GM12875 (cell line): ENCODE data around the gene IQCB1.

Source experiments
- H3K4me3 ChIP-seq: one replicate; pipeline ENCODE4 v1.5.1; 2011; ENCODE audit warnings: low read depth, low read length, control low read depth
- TF ChIP-seq, protein P1 (sequence below): IDR thresholded peaks from 2 replicates; pipeline ENCODE4 v1.5.1; 2011; ENCODE audit warnings: low read depth, mild to moderate bottlenecking, control low read depth, inconsistent platforms, low read length, moderate library complexity, borderline replicate concordance; ENCODE audit not compliant: insufficient read depth

The IQCB1 gene, protein sequence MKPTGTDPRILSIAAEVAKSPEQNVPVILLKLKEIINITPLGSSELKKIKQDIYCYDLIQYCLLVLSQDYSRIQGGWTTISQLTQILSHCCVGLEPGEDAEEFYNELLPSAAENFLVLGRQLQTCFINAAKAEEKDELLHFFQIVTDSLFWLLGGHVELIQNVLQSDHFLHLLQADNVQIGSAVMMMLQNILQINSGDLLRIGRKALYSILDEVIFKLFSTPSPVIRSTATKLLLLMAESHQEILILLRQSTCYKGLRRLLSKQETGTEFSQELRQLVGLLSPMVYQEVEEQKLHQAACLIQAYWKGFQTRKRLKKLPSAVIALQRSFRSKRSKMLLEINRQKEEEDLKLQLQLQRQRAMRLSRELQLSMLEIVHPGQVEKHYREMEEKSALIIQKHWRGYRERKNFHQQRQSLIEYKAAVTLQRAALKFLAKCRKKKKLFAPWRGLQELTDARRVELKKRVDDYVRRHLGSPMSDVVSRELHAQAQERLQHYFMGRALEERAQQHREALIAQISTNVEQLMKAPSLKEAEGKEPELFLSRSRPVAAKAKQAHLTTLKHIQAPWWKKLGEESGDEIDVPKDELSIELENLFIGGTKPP

DNA sequence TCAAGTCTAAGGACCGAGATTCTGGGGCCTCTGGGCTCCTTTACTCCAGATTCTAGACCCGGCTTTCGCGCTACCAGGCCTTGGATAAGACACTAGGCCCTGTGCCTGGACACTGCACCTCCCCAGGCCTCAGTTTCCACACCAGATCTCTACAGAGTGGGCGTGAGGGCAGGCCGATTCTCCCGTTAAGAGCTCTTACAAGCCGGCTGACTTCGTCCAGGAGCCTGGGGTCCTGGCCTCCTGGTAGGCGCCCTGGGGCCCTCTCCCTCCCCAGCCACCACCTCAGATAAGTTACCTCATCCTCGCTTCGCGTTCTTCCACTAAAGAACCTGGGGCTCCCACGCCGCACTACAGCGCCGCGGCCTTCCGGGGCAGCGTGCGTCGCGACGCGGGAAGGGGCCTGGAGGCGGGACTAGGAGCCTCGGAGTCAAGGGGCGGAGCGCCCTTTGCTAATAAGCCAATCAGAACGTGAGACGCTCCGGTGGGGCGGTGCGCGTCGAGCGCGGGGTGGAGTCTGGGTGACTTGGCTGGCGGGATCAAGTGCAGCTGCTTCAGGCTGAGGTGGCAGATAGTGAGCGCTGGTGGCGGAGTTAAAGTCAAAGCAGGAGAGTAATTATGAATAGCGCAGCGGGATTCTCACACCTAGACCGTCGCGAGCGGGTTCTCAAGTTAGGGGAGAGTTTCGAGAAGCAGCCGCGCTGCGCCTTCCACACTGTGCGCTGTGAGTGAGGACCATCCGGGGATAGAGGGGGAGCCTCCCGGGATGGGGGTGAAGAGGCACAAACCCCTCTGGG, at the start of gene IQCB1, which contains the start of gene EAF2:
Gene IQCB1 (minus strand): TSS at position 390 of the 794 bp plus-strand sequence. CDS start 6,100 bp downstream, outside the sequence.
Gene EAF2 (plus strand): TSS at position 539 of the 794 bp plus-strand sequence. CDS start 77 bp downstream, at position 616.
- TF ChIP-seq, protein P1, sequence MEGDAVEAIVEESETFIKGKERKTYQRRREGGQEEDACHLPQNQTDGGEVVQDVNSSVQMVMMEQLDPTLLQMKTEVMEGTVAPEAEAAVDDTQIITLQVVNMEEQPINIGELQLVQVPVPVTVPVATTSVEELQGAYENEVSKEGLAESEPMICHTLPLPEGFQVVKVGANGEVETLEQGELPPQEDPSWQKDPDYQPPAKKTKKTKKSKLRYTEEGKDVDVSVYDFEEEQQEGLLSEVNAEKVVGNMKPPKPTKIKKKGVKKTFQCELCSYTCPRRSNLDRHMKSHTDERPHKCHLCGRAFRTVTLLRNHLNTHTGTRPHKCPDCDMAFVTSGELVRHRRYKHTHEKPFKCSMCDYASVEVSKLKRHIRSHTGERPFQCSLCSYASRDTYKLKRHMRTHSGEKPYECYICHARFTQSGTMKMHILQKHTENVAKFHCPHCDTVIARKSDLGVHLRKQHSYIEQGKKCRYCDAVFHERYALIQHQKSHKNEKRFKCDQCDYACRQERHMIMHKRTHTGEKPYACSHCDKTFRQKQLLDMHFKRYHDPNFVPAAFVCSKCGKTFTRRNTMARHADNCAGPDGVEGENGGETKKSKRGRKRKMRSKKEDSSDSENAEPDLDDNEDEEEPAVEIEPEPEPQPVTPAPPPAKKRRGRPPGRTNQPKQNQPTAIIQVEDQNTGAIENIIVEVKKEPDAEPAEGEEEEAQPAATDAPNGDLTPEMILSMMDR = no peak
- peak within 1 kb of the TSS; percentile 73 for H3K4me3 ChIP-seq

DNA sequence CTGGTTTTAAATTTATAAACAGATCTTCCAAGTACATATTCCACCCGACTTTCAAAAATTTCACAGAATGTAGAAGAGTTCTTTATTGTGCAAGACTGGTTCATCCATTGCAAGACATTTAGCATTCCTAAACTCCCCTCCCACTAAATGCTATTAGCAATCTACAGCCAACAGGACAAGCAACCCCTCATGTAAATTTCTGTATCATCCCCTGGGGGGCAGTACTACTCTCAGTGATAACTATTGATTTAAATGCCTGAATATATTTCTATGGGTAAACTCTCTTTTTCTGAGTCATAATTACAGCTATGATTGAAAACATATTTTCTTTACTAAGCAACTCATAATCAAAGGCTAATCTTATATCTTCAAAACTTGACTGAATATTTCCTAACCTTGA, 48.6 kb upstream of the IQCB1 start:
- no peak overlapping the region for H3K4me3 ChIP-seq
- TF ChIP-seq, protein P1 = peak; percentile 9; the same call in 1 of the 2 replicates

DNA sequence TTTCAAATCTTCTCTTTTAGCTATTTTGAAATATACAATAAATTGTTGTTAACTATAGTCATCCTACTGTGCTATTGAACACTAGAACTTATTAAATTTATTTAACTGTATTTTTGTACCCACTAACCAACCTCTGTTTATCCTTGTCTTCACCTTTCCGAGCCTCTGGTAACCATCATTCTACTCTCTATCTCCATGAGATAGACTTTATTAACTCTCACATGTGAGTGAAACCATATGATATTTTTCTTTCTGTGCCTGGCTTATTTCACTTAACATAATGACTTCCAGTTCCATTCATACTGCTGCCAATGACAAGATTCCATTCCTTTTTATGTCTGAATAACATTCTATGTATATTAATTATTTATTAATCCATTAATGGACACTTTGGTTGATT, 43.6 kb upstream of the IQCB1 start:
- H3K4me3 ChIP-seq = no peak overlapping the region
- TF ChIP-seq, protein P1 = no peak

DNA sequence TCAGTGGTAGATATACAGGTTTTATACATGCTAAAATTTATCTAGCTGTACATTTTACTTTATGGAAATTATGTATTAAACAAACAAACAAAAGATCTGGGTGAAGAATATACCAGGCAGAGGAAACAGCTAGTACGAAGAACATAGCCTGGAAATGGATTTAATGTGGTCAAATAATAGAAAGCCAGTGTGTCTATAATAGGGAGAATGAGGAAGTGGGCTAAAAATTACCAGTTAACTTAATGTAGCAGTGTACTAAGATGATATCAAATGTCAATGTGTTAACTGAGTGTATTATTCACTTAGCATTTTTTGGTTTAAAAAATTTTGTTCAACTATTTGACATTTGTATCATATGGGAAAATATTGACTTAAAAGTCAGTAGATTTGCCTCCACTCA, 36.6 kb upstream of the IQCB1 start:
- TF ChIP-seq, protein P1 = no peak

DNA sequence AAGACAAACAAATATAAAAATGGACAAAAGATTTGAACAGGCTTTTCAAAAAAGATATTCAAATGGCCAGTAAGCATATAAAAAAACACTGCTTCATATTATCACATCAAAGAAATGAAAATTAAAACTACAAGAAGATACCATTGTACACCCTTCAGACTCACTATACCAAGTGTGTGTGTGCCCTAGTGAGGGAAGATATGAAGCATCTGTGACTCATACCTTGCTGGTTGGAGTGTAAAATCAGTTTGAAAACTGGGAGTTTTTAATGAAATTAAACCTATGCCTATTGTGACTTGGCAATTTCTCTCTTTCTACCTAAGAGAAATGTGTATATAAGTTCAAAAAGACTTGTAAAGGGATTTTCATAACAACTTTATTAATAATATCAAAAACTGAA, 35.9 kb upstream of the IQCB1 start:
- H3K4me3 ChIP-seq = no peak overlapping the region
- TF ChIP-seq, protein P1 = no peak

More for the DNA sequence above, 36.6 kb upstream of the IQCB1 start:
- H3K4me3 ChIP-seq = no peak overlapping the region

DNA sequence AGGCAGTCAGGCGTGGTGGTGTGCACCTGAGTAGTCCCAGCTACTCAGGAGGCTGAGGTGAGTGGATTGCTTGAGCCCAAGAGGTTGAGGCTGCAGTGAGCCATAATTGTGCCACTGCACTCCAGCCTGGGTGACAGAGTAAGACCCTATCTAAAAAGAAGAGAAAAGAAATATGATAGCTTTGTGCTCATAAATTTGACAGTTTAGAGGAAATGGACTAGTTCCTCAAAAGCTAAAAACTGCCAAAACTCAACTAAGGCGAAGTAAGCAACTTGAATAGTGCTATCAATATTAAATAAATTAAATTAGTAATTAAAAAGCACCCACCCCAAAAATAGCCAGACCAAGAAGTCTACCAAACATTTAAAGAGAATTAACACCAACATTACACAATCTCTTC, 34.9 kb upstream of the IQCB1 start:
- TF ChIP-seq, protein P1 = no peak
- H3K4me3 ChIP-seq = no peak overlapping the region
